GM19240 (cell line): Measurements from ENCODE around the gene SDC1.

Experiments used
- DNase-seq: peaks from one replicate; pipeline ENCODE4 v3.0.0; 2011; ENCODE audit warnings: low spot score; ENCODE audit not compliant: insufficient read length

Gene SDC1

DNA sequence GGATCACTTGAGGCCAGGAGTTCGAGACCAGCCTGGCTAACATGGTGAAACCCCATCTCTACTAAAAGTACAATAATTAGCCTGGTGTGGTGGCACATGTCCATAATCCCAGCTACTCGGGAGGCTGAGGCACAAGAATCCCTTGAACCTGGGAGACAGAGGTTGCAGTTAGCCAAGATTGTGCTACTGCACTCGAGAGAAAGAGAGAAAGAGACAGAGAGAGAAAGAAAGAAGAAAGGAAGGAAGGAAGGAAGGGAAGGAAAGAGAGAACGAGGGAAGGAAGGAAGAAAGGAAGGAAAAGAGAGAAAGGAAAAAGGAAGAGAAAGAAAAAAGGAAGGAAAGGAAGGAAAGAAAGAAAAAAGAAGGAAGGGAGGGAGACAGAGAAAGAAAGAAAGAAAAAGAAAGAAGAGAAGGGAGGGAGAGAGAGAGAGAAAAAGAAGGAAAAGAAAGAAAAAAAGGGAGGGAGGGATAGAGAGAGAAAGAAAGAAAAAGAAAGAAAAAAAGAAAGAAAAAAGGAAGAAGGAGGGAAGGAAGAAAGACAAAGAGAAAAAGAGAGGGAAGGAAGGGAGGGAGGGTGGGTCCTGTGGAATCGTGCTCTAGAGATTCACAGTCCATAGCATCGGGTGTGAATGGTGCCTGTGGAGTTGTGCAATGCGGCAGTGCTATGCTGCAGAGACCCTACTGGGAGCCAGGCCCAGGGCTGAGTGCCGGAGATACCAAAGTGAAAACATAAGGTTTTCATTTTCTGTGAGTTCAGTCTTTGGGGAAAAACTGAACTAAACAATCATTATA lies 4.6 kb upstream of the SDC1 start:
- no peak for DNase-seq

DNA sequence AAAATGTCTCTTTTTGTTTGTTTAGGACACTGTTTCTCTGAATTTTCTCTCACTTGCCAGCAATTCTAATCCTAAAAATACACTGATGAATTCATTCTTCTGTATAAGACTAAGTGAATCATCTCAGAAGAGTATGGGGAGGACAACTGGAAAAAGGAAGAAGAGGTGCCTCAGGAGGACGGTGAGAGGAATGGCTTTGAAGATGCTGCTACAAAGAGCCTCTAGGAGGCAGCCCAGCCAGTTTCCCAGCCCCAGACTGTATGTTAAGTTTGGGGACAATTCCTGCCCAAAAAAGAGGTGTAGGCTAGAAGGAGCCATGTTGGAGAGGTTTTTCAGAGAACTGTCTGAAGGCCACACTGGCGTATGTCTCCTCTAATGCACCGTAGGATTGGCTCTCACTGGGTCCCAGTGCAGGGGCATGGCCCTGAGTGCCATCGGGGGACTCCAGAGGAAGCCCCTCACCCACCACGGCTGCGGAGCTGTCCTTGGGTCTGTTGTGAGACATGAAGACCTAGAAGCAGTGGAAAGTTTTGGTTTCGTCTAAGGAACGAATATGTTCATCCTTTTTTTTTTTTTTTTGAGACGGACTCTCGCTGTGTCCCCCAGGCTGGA lies 3.1 kb upstream of the SDC1 start:
- no peak for DNase-seq

GRCh38 chr2:20226152-20226545 lies 1.2 kb upstream of the SDC1 start:
- DNase-seq = no peak

GRCh38 chr2:20225294-20226151 lies 593 bp upstream of the SDC1 start:
- DNase-seq = no peak

- no peak for DNase-seq
Measured at GRCh38 chr2:20224164-20224715, 690 bp downstream of the SDC1 start.

GRCh38 chr2:20223407-20224163 lies 1.3 kb downstream of the SDC1 start:
- no peak for DNase-seq

GRCh38 chr2:20222769-20223406 lies 2.0 kb downstream of the SDC1 start:
- DNase-seq = no peak

- DNase-seq = no peak
Measured at GRCh38 chr2:20222014-20222768, 2.7 kb downstream of the SDC1 start.

GRCh38 chr2:20221555-20221973 lies 3.4 kb downstream of the SDC1 start:
- DNase-seq = no peak

DNA sequence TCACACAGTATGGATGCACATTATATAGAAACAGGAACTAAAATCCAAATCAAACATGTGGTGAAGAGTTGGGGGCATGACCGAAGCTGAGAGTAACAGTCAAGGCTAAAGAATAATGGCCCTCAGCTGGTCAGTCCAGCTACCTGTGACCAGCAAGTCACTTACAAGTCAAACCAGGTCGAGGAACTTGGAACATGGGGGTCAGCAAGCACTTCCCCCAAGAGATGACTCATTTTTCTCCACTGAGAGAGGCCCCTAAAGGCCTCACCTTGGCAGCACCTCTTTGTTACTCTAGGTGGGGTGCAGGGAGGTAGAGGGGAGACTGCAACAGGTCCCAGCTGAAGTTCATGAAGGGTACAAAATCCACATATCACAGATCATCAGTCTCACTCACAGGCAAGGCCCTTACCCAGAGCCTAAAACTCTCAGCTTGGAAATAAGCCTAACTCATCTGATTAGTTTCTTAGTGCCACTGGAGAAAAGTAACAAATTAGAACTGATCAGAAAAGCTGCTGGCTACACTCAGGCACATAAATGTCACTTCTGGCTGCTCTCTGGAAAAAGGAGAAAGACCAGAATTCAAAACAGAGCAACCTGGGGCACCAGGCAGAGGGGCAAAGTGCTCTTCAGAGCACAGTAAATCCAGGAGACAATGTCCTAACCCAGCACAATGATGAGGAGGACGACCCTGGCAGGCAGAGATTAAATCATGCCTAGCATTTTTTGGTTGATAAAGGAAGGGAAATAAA lies 4.0 kb downstream of the SDC1 start:
- DNase-seq = no peak

DNA sequence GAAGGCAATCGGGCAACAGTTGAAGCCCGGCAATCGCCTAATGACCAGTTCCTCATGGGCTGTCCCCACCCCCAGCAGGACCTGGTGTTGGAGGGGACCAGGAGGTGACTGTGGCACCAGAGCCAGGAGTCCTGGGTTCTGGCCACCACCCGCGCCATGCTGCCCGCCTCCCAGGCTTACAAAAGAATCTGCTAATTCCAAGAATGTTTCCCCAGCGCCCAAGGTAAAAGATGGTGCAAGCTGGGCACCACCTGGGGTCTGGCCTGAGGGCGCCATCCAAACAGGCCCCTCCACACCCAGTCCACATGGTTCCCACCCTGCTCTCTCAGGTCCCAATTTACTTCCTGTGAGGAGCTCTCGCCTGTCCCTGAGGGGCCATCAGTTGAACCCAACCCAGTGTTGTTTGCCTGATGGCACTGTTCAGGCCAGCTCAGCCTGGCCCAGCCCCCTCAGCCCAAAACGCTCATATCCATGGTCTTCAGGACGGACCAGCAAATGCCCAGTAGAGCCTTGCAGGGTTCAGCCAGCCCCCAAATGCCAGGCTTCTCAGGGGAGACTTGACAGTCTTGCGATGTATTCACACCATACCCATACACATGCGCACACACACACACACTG lies 5.1 kb downstream of the SDC1 start:
- no peak for DNase-seq

GRCh38 chr2:20218331-20219320 lies 6.3 kb downstream of the SDC1 start:
- no peak for DNase-seq

DNA sequence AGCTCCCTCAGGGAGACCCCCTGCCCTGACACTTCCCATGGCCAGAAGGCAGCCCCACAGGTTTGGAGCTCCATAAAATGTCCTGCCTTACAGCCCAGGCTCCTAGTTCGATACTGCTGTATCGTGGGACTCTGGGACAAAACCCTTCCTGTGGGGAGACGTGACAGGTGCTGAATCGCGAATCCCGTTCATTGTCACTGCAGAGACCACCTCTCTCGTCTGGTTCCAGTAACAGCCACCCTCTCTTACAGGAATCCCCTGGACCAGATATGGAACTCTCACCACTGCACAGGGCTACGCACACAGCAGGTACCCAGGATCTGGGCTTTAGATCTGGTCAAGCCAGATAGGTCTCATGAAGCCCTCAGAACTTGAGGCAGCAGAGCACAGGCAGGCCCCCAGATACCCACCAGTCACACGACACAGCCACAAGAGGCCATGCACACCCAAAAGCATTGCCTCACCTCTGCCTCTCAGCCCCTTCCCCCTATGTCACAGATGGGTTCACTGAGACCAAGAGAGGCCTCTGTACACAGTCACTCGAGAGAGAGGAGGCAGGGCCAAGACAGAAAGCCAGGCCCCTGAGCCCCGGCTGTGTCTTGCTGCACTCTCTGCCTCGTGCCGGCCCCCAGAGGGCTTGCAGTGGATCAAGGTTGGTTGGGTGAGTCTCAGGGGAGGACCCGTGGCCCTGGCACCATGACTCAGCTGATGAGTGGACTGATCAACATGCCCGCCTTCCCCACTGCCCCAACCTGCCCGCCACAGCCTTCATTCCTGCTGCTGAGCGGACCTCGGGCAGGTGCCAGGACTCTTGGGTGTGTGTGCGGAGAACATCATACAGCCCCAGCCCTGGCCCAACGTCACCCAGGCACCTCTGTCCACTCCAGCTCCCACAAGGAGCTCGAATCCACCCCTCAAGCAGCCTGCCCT lies 7.6 kb downstream of the SDC1 start:
- no peak for DNase-seq

GRCh38 chr2:20216130-20217025 lies 8.6 kb downstream of the SDC1 start:
- no peak for DNase-seq
